ACC112 (cell line): ENCODE measurements around the gene NPPC.

Source experiments
- H2AFZ ChIP-seq: fragments of 200-600 bp; sonication (generic); one replicate; pipeline ENCODE4 v1.6.0; 2017; ENCODE audit warnings: antibody characterized with exemption, low read length; ENCODE audit not compliant: unreplicated experiment
- H3K27ac ChIP-seq: fragments of 200-600 bp; sonication (generic); 2 replicates; pipeline ENCODE4 v1.5.1; 2014; ENCODE audit warnings: low read depth, mild to moderate bottlenecking, antibody characterized with exemption, low read length, moderate library complexity
- H3K27me3 ChIP-seq: fragments of 200-600 bp; sonication (generic); 2 replicates; pipeline ENCODE4 v1.6.1; 2014; ENCODE audit warnings: mild to moderate bottlenecking, antibody characterized with exemption, low read length, moderate library complexity, mixed read lengths; ENCODE audit not compliant: insufficient read depth
- H3K36me3 ChIP-seq: fragments of 200-600 bp; sonication (generic); 2 replicates; pipeline ENCODE4 v1.6.1; 2016; ENCODE audit warnings: mild to moderate bottlenecking, antibody characterized with exemption, low read length, moderate library complexity, mixed read lengths; ENCODE audit not compliant: insufficient read depth
- H3K4me1 ChIP-seq: fragments of 200-600 bp; sonication (generic); one replicate; pipeline ENCODE4 v1.6.1; 2016; ENCODE audit warnings: low read length, mixed read lengths; ENCODE audit not compliant: insufficient read depth, unreplicated experiment, control insufficient read depth
- H3K4me3 ChIP-seq: fragments of 200-600 bp; sonication (generic); 2 replicates; pipeline ENCODE4 v1.5.1; 2014; ENCODE audit warnings: mild to moderate bottlenecking, low read depth, low read length
- H3K79me2 ChIP-seq: fragments of 200-600 bp; sonication (generic); one replicate; pipeline ENCODE4 v1.6.0; 2016; ENCODE audit warnings: low read length; ENCODE audit not compliant: control insufficient read depth, unreplicated experiment, insufficient read depth

The NPPC gene

DNA sequence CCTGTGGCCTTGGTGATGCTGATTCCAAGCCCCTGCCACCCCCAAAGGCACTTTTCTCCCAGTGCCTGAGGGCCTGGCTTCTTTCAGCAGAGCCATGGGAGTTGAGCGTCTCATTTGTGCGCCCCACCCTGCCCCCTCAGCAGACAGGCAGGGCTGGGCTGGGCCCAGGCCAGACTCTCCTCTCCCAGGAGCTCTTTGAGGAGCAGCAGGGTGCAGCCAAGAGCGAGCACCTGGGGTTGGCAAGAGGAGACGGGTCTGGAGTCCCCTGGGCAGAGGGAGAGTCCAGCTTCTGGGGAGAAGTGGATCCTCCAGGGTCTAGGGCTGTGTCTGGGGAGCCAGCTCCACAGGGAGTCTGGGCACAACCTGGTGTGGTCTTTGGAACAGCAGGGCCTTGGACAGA is 21.2 kb downstream of the NPPC start:
- H3K79me2 ChIP-seq = no peaks in the 10 kb centered on the region
- H3K36me3 ChIP-seq = no peaks in the 10 kb centered on the region
- H2AFZ ChIP-seq = no peak overlapping the region
- no peak overlapping the region for H3K4me3 ChIP-seq
- H3K27ac ChIP-seq = no peak overlapping the region
- no peaks in the 10 kb centered on the region for H3K4me1 ChIP-seq
- H3K27me3 ChIP-seq = 0 out of 2 replicates have a peak, but pooled peaks cover 7% of the 10 kb centered on the region

DNA sequence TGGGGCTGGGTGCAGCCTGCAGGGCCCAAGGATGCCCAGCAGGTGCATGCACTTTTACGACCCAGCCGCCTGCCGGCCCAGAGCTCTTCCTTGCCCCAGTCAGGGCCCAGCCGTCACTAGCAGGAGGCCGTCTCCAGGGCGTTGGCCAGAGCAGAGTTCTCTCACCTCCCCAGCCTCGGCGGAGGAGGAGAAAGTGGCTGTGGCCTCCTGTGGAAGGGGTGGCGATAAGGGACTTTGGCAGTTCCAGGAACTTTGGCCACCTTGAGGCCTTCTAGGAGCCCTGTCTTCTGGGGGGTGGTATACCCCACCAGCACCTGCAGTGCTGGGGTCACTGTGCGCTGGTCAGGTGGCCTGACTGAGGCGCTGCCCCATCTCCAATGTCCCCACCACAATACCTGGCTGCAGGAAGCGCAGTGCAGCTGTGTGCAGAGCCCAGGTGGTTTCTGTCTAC is 22.0 kb downstream of the NPPC start:
- H3K27me3 ChIP-seq = 0 out of 2 replicates have a peak, but pooled peaks cover 7% of the 10 kb centered on the region
- no peaks in the 10 kb centered on the region for H3K4me1 ChIP-seq
- H3K27ac ChIP-seq = no peak overlapping the region
- no peak overlapping the region for H2AFZ ChIP-seq
- no peaks in the 10 kb centered on the region for H3K36me3 ChIP-seq
- no peaks in the 10 kb centered on the region for H3K79me2 ChIP-seq
- H3K4me3 ChIP-seq = no peak overlapping the region

DNA sequence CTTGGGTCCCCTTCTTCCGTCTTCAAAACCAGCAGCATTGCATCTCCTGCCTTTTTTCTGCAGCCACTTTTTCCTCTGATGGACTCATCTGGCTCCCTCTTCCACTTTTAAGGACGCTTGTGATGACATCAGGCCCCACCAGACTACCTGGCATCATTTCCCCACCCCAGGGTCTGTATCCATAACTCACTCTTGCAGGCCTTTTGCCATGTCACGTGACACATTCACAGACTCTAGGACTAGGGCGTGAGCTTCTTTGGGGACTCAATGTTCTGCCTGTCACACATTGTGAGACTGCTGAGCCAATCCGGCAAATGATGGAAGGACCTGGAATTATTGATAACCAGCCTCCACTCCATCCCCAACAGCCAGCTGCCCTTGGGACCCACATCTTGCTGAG is 23.6 kb downstream of the NPPC start:
- Histone ChIP-seq H3K36me3 (no peaks in the 10 kb centered on the region), H3K4me3 (no peak overlapping the region), H3K79me2 (no peaks in the 10 kb centered on the region), H3K27me3 (0 out of 2 replicates have a peak, but pooled peaks cover 7% of the 10 kb centered on the region), H2AFZ (no peak overlapping the region), H3K4me1 (no peaks in the 10 kb centered on the region), H3K27ac (no peak overlapping the region)

DNA sequence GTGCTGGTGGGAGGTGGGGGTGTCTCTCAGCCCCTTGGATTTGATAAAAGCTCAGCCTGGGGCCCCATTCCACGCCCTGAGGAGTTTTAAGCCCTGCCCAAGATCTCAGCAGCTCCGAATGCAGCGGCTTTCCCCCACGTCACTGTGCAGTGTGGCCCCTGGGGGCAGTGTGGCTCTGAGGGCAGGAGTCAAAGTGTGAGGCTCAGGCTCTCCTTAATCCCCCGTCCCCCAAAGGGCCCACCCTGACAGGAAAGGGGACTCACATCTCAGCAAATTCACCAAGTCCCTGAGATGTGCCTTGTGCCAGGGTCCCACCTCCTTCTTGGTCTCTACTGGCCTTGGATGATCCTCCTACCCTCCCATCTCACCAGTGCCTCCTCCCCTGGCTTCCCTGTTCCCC is 25.2 kb downstream of the NPPC start:
- Histone ChIP-seq H3K36me3 (no peaks in the 10 kb centered on the region), H2AFZ (no peak overlapping the region), H3K27me3 (0 out of 2 replicates have a peak, but pooled peaks cover 7% of the 10 kb centered on the region), H3K4me3 (no peak overlapping the region), H3K4me1 (no peaks in the 10 kb centered on the region), H3K79me2 (no peaks in the 10 kb centered on the region), H3K27ac (no peak overlapping the region)

DNA sequence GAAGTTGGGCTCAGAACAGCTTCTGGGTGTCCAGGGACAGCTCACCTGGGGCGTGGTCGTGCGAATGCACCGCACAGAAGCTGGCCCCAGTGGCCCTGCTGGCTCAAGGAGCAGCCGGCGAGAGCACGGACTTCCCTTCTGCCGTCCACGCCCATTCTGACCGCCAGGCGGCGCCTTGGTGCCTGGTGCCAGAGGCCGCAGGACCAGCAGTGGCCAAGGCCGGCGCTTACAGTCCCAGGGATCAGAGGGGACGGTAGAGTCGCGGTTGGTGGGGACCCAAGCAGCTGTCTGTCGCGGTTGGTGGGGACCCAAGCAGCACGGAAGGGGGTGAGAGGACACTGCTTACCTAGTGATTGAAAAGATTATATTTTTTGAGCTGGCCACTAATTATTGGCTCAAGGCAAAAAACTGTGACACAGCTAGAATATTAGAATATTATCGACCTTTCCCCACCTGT is 25.7 kb downstream of the NPPC start:
- Histone ChIP-seq H3K4me1 (no peaks in the 10 kb centered on the region), H2AFZ (no peak overlapping the region), H3K4me3 (no peak overlapping the region)

DNA sequence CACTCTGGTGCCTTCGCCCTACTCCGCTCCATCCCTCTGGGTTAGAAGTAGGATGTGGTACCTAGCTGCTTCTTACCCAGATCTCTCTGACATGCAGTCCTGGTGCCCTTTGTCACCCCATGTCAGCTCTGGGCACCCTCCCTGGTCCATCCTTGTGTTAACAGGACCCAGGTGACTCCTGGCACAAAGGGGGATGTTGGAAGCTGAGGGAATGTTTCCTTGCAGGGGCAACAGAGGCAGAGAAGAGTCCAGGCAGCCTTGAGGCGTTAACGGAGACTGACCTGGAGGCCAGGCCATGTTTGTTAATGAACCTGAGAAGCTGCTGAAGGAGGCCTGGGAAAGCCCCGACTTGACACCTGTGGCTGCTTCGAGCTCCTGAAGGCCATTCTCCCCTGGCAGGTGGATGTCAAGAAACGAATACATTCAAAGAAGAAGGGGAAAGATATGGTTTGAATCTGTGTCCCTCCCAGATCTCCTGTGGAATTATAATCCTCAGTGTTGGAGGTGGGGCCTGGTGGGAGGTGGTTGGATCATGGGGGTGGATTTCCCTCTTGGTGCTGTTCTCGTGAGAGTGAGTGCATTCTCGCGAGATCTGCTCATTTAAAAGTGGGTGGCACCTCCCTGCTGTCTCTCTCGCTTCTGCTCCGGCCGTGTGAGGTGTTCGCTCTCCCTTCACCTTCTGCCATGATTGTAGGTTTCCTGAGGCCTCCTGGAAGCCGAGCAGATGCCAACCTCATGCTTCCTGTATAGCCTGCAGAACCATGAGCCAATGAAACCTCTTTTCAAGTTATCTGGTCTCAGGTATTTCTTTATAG is 31.4 kb downstream of the NPPC start:
- Histone ChIP-seq H3K4me1 (no peaks in the 10 kb centered on the region), H3K27me3 (peaks cover 21% of the 10 kb centered on the region), H2AFZ (no peak overlapping the region), H3K36me3 (no peaks in the 10 kb centered on the region), H3K4me3 (no peak overlapping the region), H3K79me2 (no peaks in the 10 kb centered on the region), H3K27ac (no peak overlapping the region)

More for the DNA sequence above, 25.7 kb downstream of the NPPC start:
- Histone ChIP-seq H3K79me2 (no peaks in the 10 kb centered on the region), H3K36me3 (no peaks in the 10 kb centered on the region), H3K27me3 (0 out of 2 replicates have a peak, but pooled peaks cover 7% of the 10 kb centered on the region), H3K27ac (no peak overlapping the region)

DNA sequence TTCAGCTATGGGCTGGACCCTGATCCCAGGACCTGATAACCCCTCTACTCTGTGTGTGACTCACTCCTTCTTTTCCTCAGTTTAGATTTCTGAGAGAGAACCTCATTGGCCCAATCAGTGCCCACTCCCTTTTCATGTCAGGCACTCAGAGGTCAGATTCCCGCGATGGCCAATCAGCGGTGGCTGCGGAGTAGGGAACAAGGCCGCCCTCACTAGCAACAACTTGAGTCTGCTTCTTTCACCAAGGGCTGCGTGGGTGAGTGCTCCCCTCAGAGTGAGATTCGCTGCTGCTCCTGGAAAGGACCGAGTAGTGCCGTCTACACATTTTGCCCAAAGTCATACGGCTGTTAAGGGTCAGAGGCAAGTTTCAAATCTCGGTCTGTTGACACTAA is 34.7 kb downstream of the NPPC start:
- Histone ChIP-seq H3K4me3 (no peak overlapping the region), H3K79me2 (no peaks in the 10 kb centered on the region), H3K27ac (no peak overlapping the region), H3K27me3 (peaks cover 44% of the 10 kb centered on the region), H3K36me3 (no peaks in the 10 kb centered on the region), H3K4me1 (no peaks in the 10 kb centered on the region), H2AFZ (no peak overlapping the region)

DNA sequence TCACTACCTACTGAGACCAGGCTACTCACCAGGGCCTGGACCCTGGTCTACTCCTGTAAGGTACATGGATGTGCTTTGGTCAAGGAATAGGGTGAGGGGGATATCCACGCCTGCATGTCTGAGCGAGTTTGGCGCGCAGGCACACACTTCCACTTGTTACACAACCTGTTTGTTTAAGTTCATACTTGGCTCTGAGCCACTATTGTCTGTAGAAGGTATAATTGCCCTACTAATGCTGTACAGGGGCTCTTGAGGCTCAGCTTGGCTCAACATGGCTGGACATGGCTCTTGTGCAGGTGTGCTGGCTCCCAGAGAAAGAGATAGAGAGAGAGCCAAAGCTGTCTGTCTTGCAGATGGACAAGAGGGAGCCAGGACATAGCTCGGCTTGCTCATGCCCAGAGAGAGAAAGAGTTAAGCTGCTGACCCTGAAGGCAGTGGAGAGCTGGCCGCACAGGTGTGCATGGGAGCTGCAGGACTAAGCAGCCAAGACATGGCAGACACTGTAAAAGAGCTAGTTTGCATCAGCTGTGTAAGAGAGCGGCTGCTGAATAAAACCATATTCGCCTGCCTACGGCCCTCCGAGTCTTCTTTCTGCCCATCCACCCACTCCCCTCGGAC is 35.2 kb downstream of the NPPC start:
- Histone ChIP-seq H3K27me3 (peaks cover 49% of the 10 kb centered on the region), H3K79me2 (no peaks in the 10 kb centered on the region), H2AFZ (no peak overlapping the region), H3K27ac (no peak overlapping the region), H3K4me3 (no peak overlapping the region), H3K36me3 (no peaks in the 10 kb centered on the region), H3K4me1 (no peaks in the 10 kb centered on the region)

DNA sequence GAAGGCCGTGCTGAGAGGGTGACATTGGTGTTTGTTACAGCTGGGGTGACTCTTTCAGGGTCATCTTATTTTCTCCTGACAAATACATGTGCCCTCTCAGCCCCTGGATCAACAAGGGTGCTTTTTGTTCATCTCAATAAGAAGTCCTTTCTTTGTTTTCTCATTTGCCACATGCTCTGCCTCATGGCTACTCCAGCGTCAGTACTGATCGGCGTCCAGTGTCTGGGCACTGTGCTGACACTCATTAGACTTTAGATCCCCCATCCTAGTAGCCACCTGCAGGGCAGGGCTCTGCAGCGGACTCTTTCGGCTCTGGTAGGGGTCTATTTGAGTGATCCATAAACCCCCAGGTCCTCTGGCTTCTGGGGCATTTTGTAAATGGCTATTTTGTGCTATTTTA is 38.4 kb downstream of the NPPC start:
- no peak overlapping the region for H2AFZ ChIP-seq
- H3K4me1 ChIP-seq = no peaks in the 10 kb centered on the region
- no peak overlapping the region for H3K27ac ChIP-seq
- H3K27me3 ChIP-seq = peaks cover 72% of the 10 kb centered on the region
- no peaks in the 10 kb centered on the region for H3K36me3 ChIP-seq
- no peaks in the 10 kb centered on the region for H3K79me2 ChIP-seq
- H3K4me3 ChIP-seq = no peak overlapping the region

DNA sequence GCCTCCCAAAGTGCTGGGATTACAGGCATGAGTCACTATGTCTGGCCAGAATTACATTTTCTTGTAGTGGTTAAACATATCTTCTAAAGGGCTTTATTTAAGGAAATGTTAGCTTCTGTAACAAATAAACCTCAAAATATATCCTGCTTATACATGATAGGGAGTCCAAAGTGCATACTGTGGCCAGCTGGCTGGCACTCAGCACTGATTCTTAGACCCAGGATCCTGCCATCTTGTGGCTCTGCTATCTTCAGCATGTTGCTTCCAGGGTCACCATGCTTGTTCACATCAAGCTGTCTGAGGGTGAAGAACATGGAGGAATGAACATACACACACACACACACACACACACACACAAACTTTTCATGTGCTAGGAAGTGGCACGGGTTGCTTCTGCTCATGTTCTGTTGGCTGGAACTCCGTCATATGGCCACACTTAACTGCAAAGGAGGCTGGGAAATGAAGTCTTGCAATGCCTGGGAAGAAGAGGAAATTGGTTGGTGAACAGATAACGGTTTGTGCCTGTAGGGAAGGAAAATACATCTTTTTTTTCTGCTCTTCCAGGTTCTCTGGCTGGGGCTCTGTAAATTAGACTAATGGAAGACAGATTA is 40.0 kb downstream of the NPPC start:
- Histone ChIP-seq H3K4me1 (no peaks in the 10 kb centered on the region), H3K27me3 (peaks cover 66% of the 10 kb centered on the region), H3K27ac (no peak overlapping the region), H3K36me3 (no peaks in the 10 kb centered on the region), H3K4me3 (no peak overlapping the region), H2AFZ (no peak overlapping the region), H3K79me2 (no peaks in the 10 kb centered on the region)
